HL-60 (cell line): ENCODE data around the gene ZRANB2.

Source experiments
- DNase-seq, 2 experiments: peaks; one replicate each; pipeline ENCODE4 v3.0.0-alpha.2; 2010 to 2020; ENCODE audit warnings: low read depth in 1 of 2, low spot score in 1 of 2
- H3K27ac ChIP-seq: fragments of 250-450 bp; sonication (Bioruptor Pico); replicated peaks from 2 replicates; pipeline ENCODE4 v1.5.1; 2020; ENCODE audit warnings: mild to moderate bottlenecking, moderate library complexity
- H3K27me3 ChIP-seq: fragments of 250-450 bp; sonication (Bioruptor Pico); 2 replicates; pipeline ENCODE4 v1.5.1; 2021; ENCODE audit warnings: mild to moderate bottlenecking, moderate library complexity; ENCODE audit not compliant: insufficient read depth, poor library complexity, severe bottlenecking
- H3K4me3 ChIP-seq: replicated peaks from 2 replicates; pipeline ENCODE4 v1.5.1; 2011; ENCODE audit warnings: mild to moderate bottlenecking, control low read depth, low read length; ENCODE audit not compliant: insufficient read depth
- GABPA ChIP-seq: IDR thresholded peaks from 2 replicates; pipeline ENCODE4 v1.6.1; 2012; ENCODE audit warnings: low read depth
- POLR2AphosphoS5 ChIP-seq: IDR thresholded peaks from 2 replicates; pipeline ENCODE4 v1.6.1; 2012; ENCODE audit warnings: low read depth
- REST ChIP-seq: IDR thresholded peaks from 2 replicates; pipeline ENCODE4 v1.6.1; 2012; ENCODE audit warnings: low read depth; ENCODE audit not compliant: insufficient replicate concordance
- SPI1 ChIP-seq: IDR thresholded peaks from 2 replicates; pipeline ENCODE4 v1.6.1; 2012; ENCODE audit warnings: low read depth, mild to moderate bottlenecking, borderline replicate concordance
- TF ChIP-seq, protein P1 (sequence below): IDR thresholded peaks from one replicate; pipeline ENCODE4 v1.5.1; 2011; ENCODE audit warnings: low read length, control low read depth, inconsistent platforms; ENCODE audit not compliant: insufficient read depth

The ZRANB2 gene

DNA sequence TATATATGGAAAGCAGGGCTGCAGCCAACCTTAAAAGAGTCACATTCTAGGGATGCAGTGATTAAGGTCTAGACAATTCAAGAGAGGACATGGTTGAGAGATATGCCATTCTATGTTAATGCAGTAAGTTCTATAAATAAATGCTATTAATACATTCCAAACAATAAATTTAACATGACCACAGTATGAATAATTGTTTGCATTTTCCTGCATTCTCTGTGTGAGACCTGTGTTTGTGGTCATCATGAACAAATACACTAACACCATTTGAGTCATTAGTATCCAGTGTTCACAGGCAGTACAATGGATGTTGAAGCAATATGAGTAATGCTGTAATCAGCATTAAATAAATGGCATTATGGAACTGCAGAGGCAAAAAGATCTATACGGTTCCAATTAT, 5.5 kb upstream of the ZRANB2 start:
- Histone ChIP-seq H3K4me3 (no peak overlapping the region), H3K27ac (no peak overlapping the region), H3K27me3 (no peaks in the 10 kb centered on the region)
- TF ChIP-seq GABPA (no peak), REST (no peak), POLR2AphosphoS5 (no peak), SPI1 (no peak)
- TF ChIP-seq, protein P1, sequence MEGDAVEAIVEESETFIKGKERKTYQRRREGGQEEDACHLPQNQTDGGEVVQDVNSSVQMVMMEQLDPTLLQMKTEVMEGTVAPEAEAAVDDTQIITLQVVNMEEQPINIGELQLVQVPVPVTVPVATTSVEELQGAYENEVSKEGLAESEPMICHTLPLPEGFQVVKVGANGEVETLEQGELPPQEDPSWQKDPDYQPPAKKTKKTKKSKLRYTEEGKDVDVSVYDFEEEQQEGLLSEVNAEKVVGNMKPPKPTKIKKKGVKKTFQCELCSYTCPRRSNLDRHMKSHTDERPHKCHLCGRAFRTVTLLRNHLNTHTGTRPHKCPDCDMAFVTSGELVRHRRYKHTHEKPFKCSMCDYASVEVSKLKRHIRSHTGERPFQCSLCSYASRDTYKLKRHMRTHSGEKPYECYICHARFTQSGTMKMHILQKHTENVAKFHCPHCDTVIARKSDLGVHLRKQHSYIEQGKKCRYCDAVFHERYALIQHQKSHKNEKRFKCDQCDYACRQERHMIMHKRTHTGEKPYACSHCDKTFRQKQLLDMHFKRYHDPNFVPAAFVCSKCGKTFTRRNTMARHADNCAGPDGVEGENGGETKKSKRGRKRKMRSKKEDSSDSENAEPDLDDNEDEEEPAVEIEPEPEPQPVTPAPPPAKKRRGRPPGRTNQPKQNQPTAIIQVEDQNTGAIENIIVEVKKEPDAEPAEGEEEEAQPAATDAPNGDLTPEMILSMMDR = no peak
- DNase-seq = no peak

GRCh38 chr1:71083271-71083670, 2.4 kb upstream of the ZRANB2 start:
- peak in 1 of 2 experiments; percentile 18 for DNase-seq
- Histone ChIP-seq H3K27me3 (no peaks in the 10 kb centered on the region), H3K4me3 (no peak overlapping the region), H3K27ac (no peak overlapping the region)
- no peak for TF ChIP-seq REST

- H3K4me3 ChIP-seq = peak overlapping the region; percentile 35
- DNase-seq = peak in 1 of 2 experiments; percentile 2
- H3K27ac ChIP-seq = peak overlapping the region; percentile 99
- H3K27me3 ChIP-seq = no peaks in the 10 kb centered on the region
- TF ChIP-seq GABPA (no peak), POLR2AphosphoS5 (no peak), REST (no peak)
Observed at GRCh38 chr1:71081697-71082080, 854 bp upstream of the ZRANB2 start.

DNA sequence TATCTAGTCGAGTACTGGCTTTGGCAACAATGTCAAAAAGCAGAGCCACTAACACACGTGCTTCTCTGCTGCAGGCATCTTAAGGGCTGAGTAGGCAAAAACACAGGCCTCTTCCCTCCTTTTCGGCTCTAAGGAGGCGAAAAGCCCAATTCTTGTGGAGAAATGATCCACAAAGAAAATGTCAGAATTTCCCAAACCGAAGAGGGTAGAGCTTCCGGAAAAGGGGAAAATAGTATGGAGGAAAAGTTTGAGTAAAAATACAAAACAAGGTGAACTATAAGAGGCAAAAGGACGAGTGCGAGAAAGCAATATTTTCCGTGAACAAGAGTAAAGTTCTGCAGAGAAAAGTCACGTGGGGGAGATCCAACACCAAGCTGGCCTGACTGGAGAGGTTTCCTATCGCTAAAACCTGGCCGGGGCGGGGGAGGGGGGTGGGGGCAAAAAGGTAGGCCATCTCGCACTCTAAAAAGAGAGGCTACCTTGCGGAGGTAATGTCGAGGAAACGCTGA, 551 bp downstream of the ZRANB2 start:
- H3K4me3 ChIP-seq = peak overlapping the region; percentile 78
- TF ChIP-seq GABPA (no peak), SPI1 (no peak), REST (no peak), POLR2AphosphoS5 (no peak)
- TF ChIP-seq, protein P1 = no peak
- H3K27ac ChIP-seq = peak overlapping the region; percentile 99
- H3K27me3 ChIP-seq = no peaks in the 10 kb centered on the region
- DNase-seq = peak in 1 of 2 experiments; percentile 19
